Measurements from ENCODE around the gene SULT1B1. TPM values are rescaled to one million over a fixed set of nuclear protein-coding genes. Genes with fewer than 3 reads are reported as not detected.

The SULT1B1 gene
- total RNA-seq: not detected in 2 replicates

DNA sequence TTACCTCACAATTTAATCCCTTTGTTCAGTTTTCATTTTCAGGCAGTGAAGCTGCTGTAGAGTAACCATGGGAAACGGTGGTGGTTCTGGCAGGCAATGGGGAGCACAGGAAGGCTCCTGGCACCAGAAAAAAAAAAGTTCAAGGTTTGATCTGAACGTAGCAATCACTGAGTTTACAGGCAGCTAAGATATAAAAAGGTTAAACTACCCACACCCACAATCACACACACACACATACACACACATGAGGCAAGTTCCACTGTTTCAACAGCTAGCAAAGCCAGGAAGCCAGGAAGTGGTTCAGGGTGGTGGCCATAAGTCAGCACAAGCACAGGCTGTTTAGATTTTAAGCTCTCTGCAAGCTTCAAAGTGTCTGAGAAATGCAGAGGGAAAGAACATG, at the start of gene SULT1B1:
TSS of gene SULT1B1 (minus strand) at position 166 of the 400 bp plus-strand sequence. CDS start 5,403 bp downstream, outside the sequence.

Other genes with a start within 250 kb of the SULT1B1 start
- not detected in 2 replicates for gene UGT2A2, start 121.0 kb downstream of the SULT1B1 start, total RNA-seq
- not detected in 2 replicates for gene UGT2A1, start 107.4 kb downstream of the SULT1B1 start, total RNA-seq
- not detected in 2 replicates for gene SULT1E1, start 99.5 kb upstream of the SULT1B1 start, total RNA-seq
- not detected in 2 replicates for gene CSN1S1, start 170.4 kb upstream of the SULT1B1 start, total RNA-seq
- not detected in 2 replicates for gene CSN2, start 205.1 kb upstream of the SULT1B1 start, total RNA-seq
- gene STATH, start 235.3 kb upstream of the SULT1B1 start, total RNA-seq: not detected in 2 replicates